B cell (primary cell): ENCODE results near the gene TCEANC2. TPM values are rescaled to one million over a fixed set of nuclear protein-coding genes. Genes with fewer than 3 reads are reported as not detected.

Source experiments
- ATAC-seq: fragments of 200-7000 bp; cut with Tn5 transposase; one replicate; pipeline ENCODE4 v1.10.0; 2021; ENCODE audit warnings: low read depth, mild to moderate bottlenecking, moderate number of reproducible peaks, moderate library complexity
- CTCF ChIA-PET: fragments of 350-600 bp; sonication (Branson Sonifier 250); formaldehyde crosslinking; loops from one replicate; lab custom pipeline; 2021; ENCODE audit warnings: antibody characterized with exemption, inconsistent platforms; lab: Charles Lee
- POLR2A ChIA-PET: fragments of 350-600 bp; sonication (Branson Sonifier 250); formaldehyde crosslinking; loops from one replicate; lab custom pipeline; 2021; ENCODE audit warnings: antibody characterized with exemption; lab: Charles Lee
- DNase-seq: peaks from one replicate; pipeline ENCODE4 v3.0.0; 2013
- H2AFZ ChIP-seq: 2 replicates; pipeline ENCODE4 v1.6.1; 2012; ENCODE audit warnings: mild to moderate bottlenecking, low read depth, low read length; ENCODE audit not compliant: insufficient read depth, poor library complexity, severe bottlenecking
- H3K27ac ChIP-seq, 2 donors: 1 replicate in 1 of 2; 2 replicates in 1 of 2; pipeline ENCODE4 v1.5.1; 2012 to 2013; ENCODE audit warnings: low read length in 2 of 2, mild to moderate bottlenecking in 2 of 2, moderate library complexity in 1 of 2
- H3K27me3 ChIP-seq, 4 experiments: fragments of 200-600 bp in 1 of 4; sonication (generic) in 1 of 4; replicated peaks in 1 of 4; 1 replicate in 2 of 4; 2 replicates in 2 of 4; pipeline versions ENCODE4 v1.6.1 to v1.7.0; 2013 to 2016; ENCODE audit warnings: low read length in 3 of 4, mild to moderate bottlenecking in 2 of 4, mixed read lengths in 1 of 4, moderate library complexity in 1 of 4; ENCODE audit not compliant: insufficient read depth in 4 of 4, control insufficient read depth in 3 of 4; ENCODE audit errors: control extremely low read depth in 1 of 4
- H3K36me3 ChIP-seq, 2 experiments: replicated peaks in 1 of 2; 1 replicate in 1 of 2; 2 replicates in 1 of 2; pipeline versions ENCODE4 v1.6.1 to v1.7.1; 2013; ENCODE audit warnings: low read length in 1 of 2; ENCODE audit not compliant: insufficient read depth in 2 of 2, control insufficient read depth in 1 of 2; ENCODE audit errors: control extremely low read depth in 1 of 2, extremely low read depth in 1 of 2
- H3K4me1 ChIP-seq, 2 donors: fragments of 200-600 bp in 1 of 2; sonication (generic) in 1 of 2; 1 replicate in 1 of 2; 2 replicates in 1 of 2; pipeline versions ENCODE4 v1.5.1 to v1.6.1; 2013 to 2017; ENCODE audit warnings: low read length in 2 of 2; ENCODE audit not compliant: control insufficient read depth in 2 of 2, insufficient read depth in 2 of 2
- H3K4me2 ChIP-seq: replicated peaks from 2 replicates; pipeline ENCODE3; 2012; ENCODE audit warnings: mild to moderate bottlenecking, low read depth, low read length; ENCODE audit not compliant: poor library complexity, severe bottlenecking
- H3K4me3 ChIP-seq, 5 experiments: fragments of 200-600 bp in 1 of 5; sonication (generic) in 1 of 5; 1 replicate in 3 of 5; 2 replicates in 2 of 5; pipeline versions ENCODE4 v1.5.1 to v1.7.0; 2011 to 2016; ENCODE audit warnings: low read length in 4 of 5, mild to moderate bottlenecking in 4 of 5, low read depth in 2 of 5, control low read depth in 1 of 5, moderate library complexity in 1 of 5; ENCODE audit not compliant: insufficient read depth in 1 of 5; ENCODE audit errors: control extremely low read depth in 1 of 5, extremely low read depth in 1 of 5
- H3K79me2 ChIP-seq: fragments of 200-600 bp; sonication (generic); one replicate; pipeline ENCODE4 v1.6.0; 2016; ENCODE audit warnings: low read length; ENCODE audit not compliant: control insufficient read depth, insufficient read depth
- H3K9ac ChIP-seq: fragments of 200-600 bp; sonication (generic); 2 replicates; pipeline ENCODE4 v1.6.1; 2017; ENCODE audit warnings: mild to moderate bottlenecking, low read length, moderate library complexity
- H3K9me3 ChIP-seq, 3 donors: one replicate each; pipeline versions ENCODE4 v1.6.1 to v1.7.1; 2013; ENCODE audit warnings: low read length in 2 of 3; ENCODE audit not compliant: control insufficient read depth in 2 of 3, insufficient read depth in 1 of 3; ENCODE audit errors: control extremely low read depth in 1 of 3
- H4K20me1 ChIP-seq: 2 replicates; pipeline ENCODE4 v1.6.0; 2012; ENCODE audit warnings: mild to moderate bottlenecking, low read length; ENCODE audit not compliant: insufficient read depth, control insufficient read depth, poor library complexity, severe bottlenecking
- H3K27ac Mint-ChIP-seq: one replicate; pipeline ENCODE4 v1.8.0; 2021; ENCODE audit warnings: mixed read lengths
- H3K27me3 Mint-ChIP-seq: one replicate; pipeline ENCODE4 v1.8.0; 2021; ENCODE audit warnings: mixed read lengths
- H3K4me1 Mint-ChIP-seq: one replicate; pipeline ENCODE4 v1.8.0; 2021; ENCODE audit warnings: mixed read lengths
- H3K4me3 Mint-ChIP-seq: one replicate; pipeline ENCODE4 v1.8.0; 2021; ENCODE audit warnings: mixed read lengths
- H3K9me3 Mint-ChIP-seq: one replicate; pipeline ENCODE4 v1.8.0; 2022; ENCODE audit warnings: mixed read lengths; ENCODE audit not compliant: insufficient read depth
- CTCF ChIP-seq: fragments of 200-600 bp; IDR thresholded peaks from one replicate; pipeline ENCODE4 v1.8.0; 2022; ENCODE audit warnings: antibody characterized with exemption, mild to moderate bottlenecking
- EZH2 ChIP-seq: IDR thresholded peaks from 2 replicates; pipeline ENCODE4 v1.6.1; 2012; ENCODE audit warnings: borderline replicate concordance, low read depth, mild to moderate bottlenecking, moderate library complexity, low read length; ENCODE audit not compliant: insufficient read depth, poor library complexity, severe bottlenecking
- WGBS: methylation state at CpG from one replicate; pipeline ENCODE4 v1.1.5; 2013; ENCODE audit warnings: missing lambda C conversion rate; ENCODE audit not compliant: insufficient coverage; 5-methylcytosine and 5-hydroxymethylcytosine counted together
- intact Hi-C: fragments of 100-400 bp; cut with micrococcal nuclease; formaldehyde crosslinking; loops from one replicate; pipeline ENCODE4 v1.10.0; 2022
- polyA plus RNA-seq: library from polyadenylated mRNA; depleted of rRNA; stranded (reverse); fragments of >200 nt; gene quantifications from 2 replicates; pipeline ENCODE4 v1.2.3, GENCODE V29; 2012
- total RNA-seq, 2 donors: library from RNA; stranded (reverse); fragments of 120-200 nt in 1 of 2; gene quantifications; 1 replicate in 1 of 2; 2 replicates in 1 of 2; pipeline versions ENCODE4 v1.2.3 to v1.2.4, GENCODE V29; 2013 to 2022

The TCEANC2 gene
- total and polyA plus RNA-seq, 2 donors (not counting 1 experiment from before 2014, with no cell fraction given): 8.0 to 15.9 TPM

GRCh38 chr1:54011316-54012007 is 41.9 kb upstream of the TCEANC2 start:
- Histone ChIP-seq H3K36me3 (no peaks in the 10 kb centered on the region), H3K79me2 (no peaks in the 10 kb centered on the region), H3K4me2 (no peak overlapping the region), H3K4me3 (no peak overlapping the region), H3K9me3 (no peaks in the 10 kb centered on the region), H3K27ac (no peak overlapping the region), H3K4me1 (no peaks in the 10 kb centered on the region), H4K20me1 (no peaks in the 10 kb centered on the region), H3K27me3 (no peaks in the 10 kb centered on the region), H2AFZ (no peak overlapping the region), H3K9ac (no peak overlapping the region)
- no peak overlapping the region for H3K27ac Mint-ChIP-seq
- no peaks in the 10 kb centered on the region for H3K4me1 Mint-ChIP-seq
- ATAC-seq (no peak), DNase-seq (no peak)
- no peak for TF ChIP-seq EZH2
- TF ChIP-seq CTCF: no peak
- H3K9me3 Mint-ChIP-seq: no peaks in the 10 kb centered on the region
- intact Hi-C loops: no loop called here
- CTCF ChIA-PET: no interaction called here
- no peak overlapping the region for H3K4me3 Mint-ChIP-seq
- WGBS: 87% methylated on average over 8 of the region's 9 CpGs
- peaks cover 38% of the 10 kb centered on the region for H3K27me3 Mint-ChIP-seq
- POLR2A ChIA-PET: no interaction called here

GRCh38 chr1:54012008-54012325 is 41.4 kb upstream of the TCEANC2 start:
- no peak overlapping the region for H3K27ac ChIP-seq
- ATAC-seq (no peak), DNase-seq (no peak)
- TF ChIP-seq CTCF (no peak), EZH2 (no peak)
- H3K79me2 ChIP-seq: no peaks in the 10 kb centered on the region
- H3K36me3 ChIP-seq: no peaks in the 10 kb centered on the region
- Mint-ChIP-seq H3K27ac (no peak overlapping the region), H3K9me3 (no peaks in the 10 kb centered on the region), H3K4me1 (no peaks in the 10 kb centered on the region), H3K4me3 (no peak overlapping the region), H3K27me3 (peaks cover 37% of the 10 kb centered on the region)
- H3K4me1 ChIP-seq: no peaks in the 10 kb centered on the region
- intact Hi-C loops: no loop called here
- no peak overlapping the region for H3K4me3 ChIP-seq
- no peaks in the 10 kb centered on the region for H3K9me3 ChIP-seq
- H2AFZ ChIP-seq: no peak overlapping the region
- no peaks in the 10 kb centered on the region for H4K20me1 ChIP-seq
- 92% methylated on average over 9 of the region's 9 CpGs for WGBS
- no peak overlapping the region for H3K9ac ChIP-seq
- H3K27me3 ChIP-seq: no peaks in the 10 kb centered on the region
- CTCF ChIA-PET: no interaction called here
- H3K4me2 ChIP-seq: no peak overlapping the region
- POLR2A ChIA-PET: no interaction called here
